Measurements from ENCODE around the gene SLC9A9.

DNA sequence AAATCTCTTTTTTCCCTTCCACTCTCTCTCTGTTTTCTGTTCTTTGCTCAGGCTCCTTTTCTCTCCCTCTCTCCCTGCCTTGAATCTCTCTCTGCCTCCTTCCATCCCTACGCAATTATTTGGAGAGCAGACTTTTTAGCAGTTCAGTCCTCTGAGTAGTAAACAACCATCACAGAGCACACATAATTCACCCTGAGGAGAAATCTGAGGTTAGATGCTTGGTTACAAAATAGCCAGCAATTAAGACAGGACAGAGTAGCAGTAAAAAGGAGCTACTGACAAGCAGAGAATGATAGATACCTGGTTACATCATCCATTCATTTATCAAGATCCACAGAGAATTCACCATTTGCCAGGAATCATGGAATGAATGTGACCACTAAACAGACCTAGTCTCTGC lies 25.5 kb downstream of the SLC9A9 start:
- no peak for TF ChIP-seq POLR2A (IDR thresholded peaks at IDR 0.05)
- TF ChIP-seq, protein P1, sequence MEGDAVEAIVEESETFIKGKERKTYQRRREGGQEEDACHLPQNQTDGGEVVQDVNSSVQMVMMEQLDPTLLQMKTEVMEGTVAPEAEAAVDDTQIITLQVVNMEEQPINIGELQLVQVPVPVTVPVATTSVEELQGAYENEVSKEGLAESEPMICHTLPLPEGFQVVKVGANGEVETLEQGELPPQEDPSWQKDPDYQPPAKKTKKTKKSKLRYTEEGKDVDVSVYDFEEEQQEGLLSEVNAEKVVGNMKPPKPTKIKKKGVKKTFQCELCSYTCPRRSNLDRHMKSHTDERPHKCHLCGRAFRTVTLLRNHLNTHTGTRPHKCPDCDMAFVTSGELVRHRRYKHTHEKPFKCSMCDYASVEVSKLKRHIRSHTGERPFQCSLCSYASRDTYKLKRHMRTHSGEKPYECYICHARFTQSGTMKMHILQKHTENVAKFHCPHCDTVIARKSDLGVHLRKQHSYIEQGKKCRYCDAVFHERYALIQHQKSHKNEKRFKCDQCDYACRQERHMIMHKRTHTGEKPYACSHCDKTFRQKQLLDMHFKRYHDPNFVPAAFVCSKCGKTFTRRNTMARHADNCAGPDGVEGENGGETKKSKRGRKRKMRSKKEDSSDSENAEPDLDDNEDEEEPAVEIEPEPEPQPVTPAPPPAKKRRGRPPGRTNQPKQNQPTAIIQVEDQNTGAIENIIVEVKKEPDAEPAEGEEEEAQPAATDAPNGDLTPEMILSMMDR (IDR thresholded peaks at IDR 0.05), result no peak

Data from thyroid gland (tissue), 4 donors.